Activated B cell treated with CpG ODN at 0.5 μM for 24 hours (primary cell): ENCODE results near the gene ATCAY. TPM values are rescaled to one million over a fixed set of nuclear protein-coding genes. Genes with fewer than 3 reads are reported as not detected.
"Not testable (repeated sequence)": the region's sequence is repeated elsewhere in the genome, so short reads cannot be mapped to it uniquely, and the experiment has no call there.

Source experiments
- ATAC-seq: fragments of 200-7000 bp; cut with Tn5 transposase; one replicate; pipeline ENCODE4 v1.10.0; 2021; ENCODE audit warnings: low read depth, mild to moderate bottlenecking, moderate library complexity
- CTCF ChIA-PET: fragments of 350-600 bp; sonication (Branson Sonifier 250); formaldehyde crosslinking; loops from one replicate; lab custom pipeline; 2021; ENCODE audit warnings: antibody characterized with exemption; lab: Charles Lee
- POLR2A ChIA-PET: fragments of 350-600 bp; sonication (Branson Sonifier 250); formaldehyde crosslinking; loops from one replicate; lab custom pipeline; 2021; ENCODE audit warnings: antibody characterized with exemption; lab: Charles Lee
- DNase-seq: peaks from one replicate; pipeline ENCODE4 v3.0.0; 2022
- H3K27ac Mint-ChIP-seq: one replicate; pipeline ENCODE4 v1.8.0; 2020; ENCODE audit warnings: mixed read lengths
- H3K27me3 Mint-ChIP-seq: one replicate; pipeline ENCODE4 v1.8.0; 2021; ENCODE audit warnings: mixed read lengths
- H3K36me3 Mint-ChIP-seq: one replicate; pipeline ENCODE4 v1.8.0; 2021; ENCODE audit warnings: low read depth, mixed read lengths
- H3K4me1 Mint-ChIP-seq: one replicate; pipeline ENCODE4 v1.8.0; 2021; ENCODE audit warnings: mixed read lengths
- H3K4me3 Mint-ChIP-seq: one replicate; pipeline ENCODE4 v1.8.0; 2020; ENCODE audit warnings: mild to moderate bottlenecking, mixed read lengths
- H3K9me3 Mint-ChIP-seq: one replicate; pipeline ENCODE4 v1.8.0; 2020; ENCODE audit warnings: mixed read lengths
- CTCF ChIP-seq: fragments of 200-600 bp; IDR thresholded peaks from one replicate; pipeline ENCODE4 v1.8.0; 2022; ENCODE audit warnings: antibody characterized with exemption, mild to moderate bottlenecking
- intact Hi-C: fragments of 100-400 bp; cut with micrococcal nuclease; formaldehyde crosslinking; loops from one replicate; pipeline ENCODE4 v1.15.1; 2024
- total RNA-seq: library from RNA; stranded (reverse); gene quantifications from 2 replicates; pipeline ENCODE4 v1.2.3, GENCODE V29; 2022

Gene ATCAY
- total RNA-seq, 1 donor from 2014 or later, result not detected

GRCh38 chr19:3964256-3965194 is 84.0 kb downstream of the ATCAY start:
- ATAC-seq (no peak), DNase-seq (no peak)
- Mint-ChIP-seq H3K36me3 (peaks cover 65% of the 10 kb centered on the region), H3K9me3 (no peaks in the 10 kb centered on the region), H3K27ac (no peak overlapping the region), H3K4me1 (peaks cover 10% of the 10 kb centered on the region), H3K4me3 (no peak overlapping the region), H3K27me3 (no peaks in the 10 kb centered on the region)
- intact Hi-C loops, result no loop called here
- CTCF ChIA-PET, result no interaction called here
- TF ChIP-seq CTCF, result no peak
- POLR2A ChIA-PET, result no interaction called here

DNA sequence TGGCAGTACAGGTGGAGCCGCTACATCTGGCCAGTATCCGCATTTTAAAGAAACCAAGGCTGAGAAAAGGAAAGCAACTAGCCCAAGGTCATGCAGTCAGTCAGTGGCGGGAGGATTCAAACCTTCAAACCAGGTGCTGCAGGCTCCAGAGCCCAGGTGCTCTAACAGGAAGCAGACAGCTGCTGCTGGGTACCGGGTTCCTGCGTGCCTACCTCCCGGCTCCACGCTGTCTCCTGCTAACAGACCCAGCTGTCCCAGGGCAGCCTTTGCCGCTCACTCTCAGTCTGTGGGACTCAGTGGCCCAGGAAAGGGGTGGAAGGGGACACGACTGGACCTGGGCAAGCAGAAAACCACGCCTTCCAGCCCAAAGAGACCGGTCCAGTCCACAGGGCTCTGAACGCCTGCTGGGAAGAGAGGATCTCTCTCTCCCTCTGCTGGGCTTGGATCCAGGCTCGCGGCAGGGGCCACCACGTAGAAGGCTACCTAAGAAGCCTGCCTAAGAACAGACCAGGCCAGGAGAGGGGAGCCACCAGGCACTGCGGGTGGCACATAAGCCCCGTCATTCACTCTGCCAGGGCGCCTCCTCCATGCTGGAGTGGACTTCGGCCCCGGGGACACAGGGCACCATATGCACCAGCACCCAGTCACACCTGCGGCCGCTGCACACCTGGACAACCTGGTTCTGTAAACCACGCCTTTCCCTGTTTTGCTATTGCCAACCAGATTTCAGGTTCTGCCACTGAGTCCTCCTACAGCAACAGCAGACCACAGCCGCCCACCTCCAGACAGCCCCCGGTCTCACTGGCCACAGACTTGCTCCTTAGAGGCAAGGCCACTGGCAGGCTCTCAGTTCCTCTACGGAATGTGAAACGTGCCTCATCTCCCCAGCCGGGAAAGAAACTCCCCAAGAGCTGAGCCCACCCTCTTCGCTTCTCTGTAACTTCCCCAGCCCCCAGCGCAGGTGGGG is 85.8 kb downstream of the ATCAY start:
- no peak for DNase-seq
- Mint-ChIP-seq H3K4me3 (no peak overlapping the region), H3K27me3 (no peaks in the 10 kb centered on the region), H3K36me3 (peaks cover 61% of the 10 kb centered on the region), H3K9me3 (no peaks in the 10 kb centered on the region), H3K27ac (no peak overlapping the region), H3K4me1 (peaks cover 25% of the 10 kb centered on the region)
- CTCF ChIA-PET, result no interaction called here
- no peak for ATAC-seq
- TF ChIP-seq CTCF, result no peak
- POLR2A ChIA-PET, result no interaction called here
- intact Hi-C loops, result no loop called here

DNA sequence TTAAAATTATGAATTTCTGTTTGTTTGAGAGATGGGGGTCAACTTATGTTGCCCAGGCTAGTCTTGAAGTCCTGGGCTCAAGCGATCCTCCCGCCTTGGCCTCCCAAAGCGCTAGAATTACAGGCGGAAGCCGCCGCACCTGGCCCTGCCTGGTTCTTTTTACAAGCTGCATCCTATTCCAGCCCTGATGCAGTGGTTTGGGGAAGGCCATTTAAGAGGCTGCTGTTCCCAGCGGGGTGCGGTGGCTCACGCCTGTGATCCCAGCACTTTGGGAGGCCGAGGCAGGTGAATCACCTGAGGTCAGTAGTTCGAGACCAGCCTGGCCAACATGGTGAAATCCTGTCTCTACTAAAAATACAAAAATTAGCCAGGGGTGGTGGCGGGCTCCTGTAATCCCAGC is 87.5 kb downstream of the ATCAY start:
- intact Hi-C loops, CTCF ChIA-PET, ATAC-seq, POLR2A ChIA-PET, H3K27ac Mint-ChIP-seq, H3K9me3 Mint-ChIP-seq, H3K27me3 Mint-ChIP-seq, DNase-seq, H3K4me3 Mint-ChIP-seq: not testable (repeated sequence)
- H3K36me3 Mint-ChIP-seq, result peaks cover 56% of the 10 kb centered on the region
- peaks cover 27% of the 10 kb centered on the region for H3K4me1 Mint-ChIP-seq

- Mint-ChIP-seq H3K36me3 (peaks cover 48% of the 10 kb centered on the region), H3K27ac (no peak overlapping the region), H3K27me3 (no peaks in the 10 kb centered on the region), H3K9me3 (no peaks in the 10 kb centered on the region), H3K4me1 (peaks cover 27% of the 10 kb centered on the region), H3K4me3 (no peak overlapping the region)
- CTCF ChIA-PET, result no interaction called here
- intact Hi-C loops, result no loop called here
- DNase-seq (no peak), ATAC-seq (no peak)
- POLR2A ChIA-PET, result interaction anchor here (0.6 to 0.7 kb wide), 2 partner anchors 32 to 287 kb away, joined by 3 to 5 read pairs; no protein-coding TSS in a partner anchor
- TF ChIP-seq CTCF, result no peak
These were observed 88.3 kb downstream of the ATCAY start for GRCh38 chr19:3968556-3969434.
